Islet precursor cell (in vitro differentiated cells): Measurements from ENCODE around the gene SNX27.

ENCODE experiments used
- DNase-seq: peaks from one replicate; pipeline ENCODE4 v3.0.0-alpha.2; 2018

Gene SNX27

GRCh38 chr1:151706464-151707415, 94.9 kb downstream of the SNX27 start:
- peak; percentile 51 for DNase-seq

DNA sequence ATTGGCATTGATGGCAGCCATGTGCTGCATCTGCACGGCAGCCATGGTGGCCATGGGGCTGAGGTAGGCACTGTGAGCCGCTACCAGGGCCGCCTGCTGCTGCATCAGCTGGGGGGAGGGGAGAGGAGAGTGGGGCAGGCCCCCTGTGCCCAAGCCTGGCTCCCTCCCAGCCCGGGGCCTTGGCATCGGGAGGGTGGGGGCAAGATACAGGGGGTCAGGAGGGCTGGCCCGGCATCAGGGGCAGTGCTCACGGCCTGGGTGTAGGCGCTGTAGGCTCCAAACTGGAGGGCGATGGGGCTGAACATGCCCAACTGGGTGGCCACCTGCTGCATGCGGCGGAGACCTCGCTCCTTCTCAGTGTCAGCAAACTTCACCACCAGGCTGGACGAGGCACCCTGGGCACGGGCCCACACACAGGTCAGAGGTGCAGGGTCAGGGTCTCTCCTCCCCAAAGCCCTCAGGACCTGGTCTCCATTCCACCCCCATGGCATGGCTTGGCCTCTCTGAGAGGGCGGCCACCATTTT, 95.8 kb downstream of the SNX27 start:
- no peak for DNase-seq

- DNase-seq = peak; percentile 52
Measured at GRCh38 chr1:151708891-151709290, 97.0 kb downstream of the SNX27 start.

DNA sequence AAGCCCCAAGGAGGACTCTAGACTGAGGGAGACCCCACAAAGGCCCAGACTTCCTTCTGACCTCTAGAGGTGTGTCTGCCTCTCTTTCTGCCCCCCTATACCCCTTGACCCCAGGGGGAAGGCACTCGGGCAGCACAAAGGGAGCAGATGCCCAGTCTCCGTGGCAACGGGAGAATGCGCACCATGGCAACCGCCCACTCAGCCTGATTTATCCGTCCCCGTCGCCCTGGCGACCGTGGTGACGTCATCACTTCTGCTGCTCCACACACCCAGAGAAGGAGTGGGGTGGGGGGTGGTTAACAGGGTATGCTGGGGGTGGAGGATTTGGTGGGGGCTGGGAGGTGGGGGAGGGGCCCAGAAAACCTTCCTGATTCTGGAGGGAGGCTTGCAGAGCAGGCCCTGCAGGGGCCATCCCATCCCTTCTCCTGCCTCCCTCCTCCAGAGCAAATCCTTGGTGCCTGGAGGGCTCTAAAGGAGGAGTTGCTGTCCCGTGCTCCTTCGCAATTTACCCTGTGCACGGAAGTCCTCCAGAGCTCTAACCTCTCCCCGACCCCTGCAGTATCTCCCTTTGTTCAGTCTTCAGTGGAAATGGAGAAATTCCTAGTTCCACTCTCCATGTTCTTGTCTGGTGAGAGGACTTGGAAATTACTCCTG, 98.5 kb downstream of the SNX27 start:
- DNase-seq = peak; percentile 72

- DNase-seq = no peak
Measured at GRCh38 chr1:151711044-151711800, 99.4 kb downstream of the SNX27 start.

GRCh38 chr1:151711951-151712350, 100.1 kb downstream of the SNX27 start:
- DNase-seq = no peak

DNA sequence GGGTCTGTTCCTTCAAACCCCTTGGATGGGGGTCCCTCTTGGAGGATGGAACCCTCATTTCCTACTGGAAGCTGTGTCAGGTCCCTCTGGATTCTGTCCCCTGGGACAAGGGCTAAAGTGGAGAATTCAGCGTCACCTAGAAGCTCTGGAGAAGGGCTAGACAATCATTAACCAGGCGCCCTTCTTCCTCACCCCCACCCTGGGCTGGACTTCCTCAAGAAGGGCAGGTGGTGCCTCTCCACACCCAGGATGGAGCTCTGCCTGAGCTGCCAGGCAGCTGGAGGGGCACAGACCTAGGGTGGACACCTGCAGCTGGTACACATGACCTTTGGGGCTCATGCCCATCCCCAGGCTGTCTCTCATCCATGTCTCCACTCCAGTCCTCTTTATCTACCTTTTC, 101.2 kb downstream of the SNX27 start:
- no peak for DNase-seq

DNA sequence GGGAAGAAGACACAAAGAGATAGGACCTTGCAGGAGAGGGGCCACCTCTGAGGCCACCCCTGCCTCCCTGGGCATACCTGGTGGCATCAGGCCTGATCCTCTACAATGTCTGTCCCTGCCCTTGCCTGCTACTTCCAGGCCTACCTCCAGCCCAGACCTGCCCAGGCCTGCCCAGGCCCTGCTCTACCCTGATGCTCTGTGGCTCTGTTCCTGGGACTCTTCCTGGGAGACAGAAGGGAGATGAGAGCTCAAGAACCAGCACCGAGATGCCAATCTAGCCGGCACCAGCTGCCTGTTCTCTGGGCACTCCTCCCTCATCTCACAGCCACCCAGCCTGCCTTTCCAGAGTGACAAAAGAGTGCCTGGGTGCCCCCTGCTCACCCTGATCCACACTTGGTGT, 102.0 kb downstream of the SNX27 start:
- DNase-seq = no peak

GRCh38 chr1:151714820-151715725, 103.2 kb downstream of the SNX27 start:
- DNase-seq = no peak

GRCh38 chr1:151715726-151716404, 104.0 kb downstream of the SNX27 start:
- peak; percentile 57 for DNase-seq

GRCh38 chr1:151716405-151716762, 104.5 kb downstream of the SNX27 start:
- DNase-seq = no peak

- DNase-seq = peak; percentile 58
Measured at GRCh38 chr1:151716771-151717631, 105.2 kb downstream of the SNX27 start, which contains the start of gene CELF3. CELF3 (minus strand) TSS chr1:151716803; CDS start chr1:151716020, 783 bp downstream.

DNA sequence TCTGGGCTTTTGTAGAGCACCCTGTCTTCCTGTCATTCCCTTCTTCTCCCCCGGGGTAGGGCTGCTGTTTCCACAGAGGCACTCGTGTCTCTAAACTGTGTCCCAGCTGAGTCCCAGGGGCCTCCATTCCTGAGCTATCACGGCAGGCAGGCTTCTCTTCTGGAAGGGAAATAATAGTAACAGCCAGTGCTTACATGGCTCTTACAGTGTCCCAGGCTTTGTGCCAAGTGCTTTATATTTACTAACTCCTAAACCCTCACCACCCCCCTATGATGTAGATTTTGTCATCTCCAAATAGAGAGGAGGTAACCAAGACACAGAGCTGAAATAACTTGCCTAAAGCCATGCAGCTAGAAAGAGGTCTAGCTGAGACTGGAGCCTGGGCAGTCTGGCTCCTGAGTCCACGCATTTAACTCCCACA, 106.2 kb downstream of the SNX27 start:
- no peak for DNase-seq

GRCh38 chr1:151718666-151719065, 106.8 kb downstream of the SNX27 start:
- no peak for DNase-seq

DNA sequence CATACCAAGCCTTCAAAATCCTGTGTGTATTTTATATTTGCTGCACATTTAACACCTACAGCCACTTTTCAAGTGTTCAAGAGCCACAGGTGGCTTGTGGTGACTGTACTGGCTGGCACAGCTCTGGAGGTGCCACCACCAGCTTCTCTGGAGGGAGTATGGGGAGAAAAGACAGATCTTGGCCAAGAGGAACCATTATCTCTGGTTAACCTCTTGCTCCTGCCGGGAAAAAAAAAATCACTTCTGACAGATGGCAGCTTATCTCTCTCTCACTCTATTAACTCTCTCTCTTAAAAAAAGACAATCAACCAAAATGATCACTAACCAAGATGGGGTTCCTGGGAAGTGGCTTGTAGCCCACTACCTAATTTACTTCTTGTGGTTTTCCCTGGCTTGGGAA, 108.3 kb downstream of the SNX27 start:
- no peak for DNase-seq

DNA sequence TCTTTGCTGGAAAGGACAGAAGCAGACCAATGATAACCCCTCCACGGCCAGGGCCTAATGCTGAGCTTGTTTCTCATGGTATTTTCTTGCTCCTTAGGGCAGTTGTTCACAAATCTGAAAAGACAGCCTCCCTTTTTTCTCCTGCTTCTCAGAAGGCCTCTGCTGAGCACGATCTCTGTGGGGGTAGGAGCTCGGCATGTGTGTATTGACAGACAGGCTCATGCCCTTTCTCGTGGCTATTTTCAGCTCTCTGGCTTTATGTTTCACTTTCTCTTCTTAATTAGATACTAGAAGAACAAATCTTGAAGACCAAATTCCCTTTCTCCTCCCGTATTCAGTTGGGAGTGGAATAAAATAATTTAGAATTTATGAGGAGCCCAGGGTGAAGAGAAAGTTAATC, 108.7 kb downstream of the SNX27 start:
- no peak for DNase-seq

- peak; percentile 69 for DNase-seq
Measured at GRCh38 chr1:151720974-151721787, 109.3 kb downstream of the SNX27 start, which contains the start of gene RIIAD1. RIIAD1 (plus strand) TSS chr1:151721522; CDS start chr1:151721537, 15 bp downstream.

- DNase-seq = no peak
Measured at GRCh38 chr1:151721788-151722510, 110.1 kb downstream of the SNX27 start.
